GM21529 (cell line): ENCODE data around the gene CCT6A.
"Not testable (repeated sequence)": the region's sequence is repeated elsewhere in the genome, so short reads cannot be mapped to it uniquely, and the experiment has no call there.

Source experiments
- ATAC-seq: cut with Tn5 transposase; IDR thresholded peaks from one replicate; pipeline ENCODE4 v1.9.1; 2021; ENCODE audit not compliant: unreplicated experiment

Gene CCT6A

DNA sequence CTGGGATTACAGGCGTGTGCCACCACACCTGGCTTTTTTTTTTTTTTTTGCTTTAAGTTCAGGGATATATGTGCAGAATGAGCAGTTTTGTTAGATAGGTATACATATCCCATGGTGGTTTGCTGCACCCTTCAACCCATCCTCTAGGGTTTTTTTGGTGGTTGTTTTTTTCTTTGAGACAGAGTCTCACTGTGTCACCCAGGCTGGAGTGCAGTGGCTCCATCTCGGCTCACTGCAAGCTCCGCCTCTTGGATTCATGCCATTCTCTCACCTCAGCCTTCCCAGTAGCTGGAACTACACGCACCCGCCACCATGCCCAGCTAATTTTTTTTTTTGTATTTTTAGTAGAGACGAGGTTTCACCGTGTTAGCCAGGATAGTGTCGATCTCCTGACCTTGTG is 2.8 kb upstream of the CCT6A start:
- not testable (repeated sequence) for ATAC-seq

DNA sequence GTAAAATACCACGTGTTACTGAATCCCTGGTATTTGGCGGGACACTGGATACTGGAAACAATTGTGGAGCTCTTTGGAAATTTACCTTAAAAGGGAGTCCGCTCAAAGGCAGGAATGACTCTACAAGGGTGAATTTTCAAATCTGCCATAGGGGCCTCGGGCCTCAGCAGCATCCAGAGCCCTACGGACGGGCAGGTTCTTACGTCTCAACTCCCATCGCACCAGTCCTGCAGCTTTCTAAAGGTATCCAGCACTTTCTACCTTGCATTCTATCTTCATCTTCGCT is 569 bp upstream of the CCT6A start:
- ATAC-seq, result no peak

DNA sequence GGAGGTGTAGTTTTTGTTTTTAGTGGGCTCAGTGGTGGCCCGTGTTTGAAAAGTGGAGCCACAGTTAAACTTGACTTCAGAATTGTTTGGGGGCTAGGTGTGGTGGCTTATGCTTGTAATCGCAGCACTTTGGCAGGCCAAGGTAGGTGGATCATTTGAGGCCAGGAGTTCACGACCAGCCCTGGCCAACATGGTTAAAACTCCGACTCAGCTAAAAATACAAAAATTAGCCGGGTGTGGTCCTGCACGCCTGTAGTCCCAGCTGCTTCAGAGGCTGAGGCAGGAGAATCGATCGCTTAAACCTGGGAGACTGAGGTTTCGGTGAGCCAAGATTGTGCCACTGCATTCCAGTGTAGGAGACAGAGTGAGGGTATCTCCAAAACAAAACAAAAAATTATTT is 1.8 kb downstream of the CCT6A start:
- ATAC-seq, result no peak

DNA sequence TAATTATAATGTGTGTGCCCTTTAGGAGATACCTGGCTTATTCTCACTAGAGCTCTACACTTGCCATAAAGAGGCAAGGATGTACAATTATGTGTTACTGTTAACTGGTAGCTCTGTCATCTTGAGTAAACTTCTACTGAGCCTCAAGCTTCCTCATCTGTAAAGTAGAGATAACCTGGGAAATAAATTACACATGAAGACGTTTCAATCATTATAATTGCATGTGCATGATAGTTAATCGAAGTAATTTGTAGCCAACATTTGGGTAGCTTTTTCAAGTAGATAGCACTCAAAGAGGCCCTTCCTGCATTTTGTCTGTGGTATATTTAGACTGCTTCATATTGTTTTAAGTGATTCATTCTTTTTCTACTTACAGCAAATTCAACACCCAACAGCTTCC is 2.4 kb downstream of the CCT6A start:
- no peak for ATAC-seq

DNA sequence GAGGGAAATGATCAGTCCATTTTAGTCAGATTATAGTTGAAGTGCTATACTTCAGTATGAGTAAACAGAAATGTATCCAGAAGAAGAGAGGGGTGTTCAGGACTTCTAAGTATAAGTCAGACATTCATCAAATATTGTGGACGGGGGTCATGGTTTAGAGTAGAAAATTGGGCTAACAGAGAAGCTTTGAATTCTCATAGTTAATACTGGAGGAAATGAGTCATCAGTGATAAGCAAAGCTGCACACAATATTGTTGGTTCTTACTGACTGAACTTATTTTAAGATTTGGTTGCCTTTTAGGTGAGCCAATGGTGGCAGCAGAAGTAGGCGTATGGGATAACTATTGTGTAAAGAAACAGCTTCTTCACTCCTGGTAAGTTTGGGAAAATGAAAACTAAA is 10.8 kb downstream of the CCT6A start:
- no peak for ATAC-seq

DNA sequence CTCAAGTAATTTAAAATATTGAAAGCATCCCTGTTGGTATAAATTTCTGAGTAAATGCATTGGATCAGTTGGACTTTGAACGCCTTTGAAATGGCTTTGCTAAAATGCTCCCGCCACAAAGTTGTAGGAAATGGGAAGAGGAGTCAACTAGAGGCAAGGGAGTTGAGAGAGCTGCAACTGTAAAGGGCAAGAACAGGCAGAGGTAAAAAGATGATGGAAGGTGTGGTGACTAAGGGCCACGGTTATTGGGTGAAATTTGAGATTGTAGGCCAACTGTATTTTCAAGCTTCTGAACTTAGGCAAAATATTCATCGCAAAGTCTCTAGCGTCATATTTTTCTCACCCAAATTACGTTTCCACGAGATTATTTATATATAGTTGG is 11.9 kb downstream of the CCT6A start:
- no peak for ATAC-seq

DNA sequence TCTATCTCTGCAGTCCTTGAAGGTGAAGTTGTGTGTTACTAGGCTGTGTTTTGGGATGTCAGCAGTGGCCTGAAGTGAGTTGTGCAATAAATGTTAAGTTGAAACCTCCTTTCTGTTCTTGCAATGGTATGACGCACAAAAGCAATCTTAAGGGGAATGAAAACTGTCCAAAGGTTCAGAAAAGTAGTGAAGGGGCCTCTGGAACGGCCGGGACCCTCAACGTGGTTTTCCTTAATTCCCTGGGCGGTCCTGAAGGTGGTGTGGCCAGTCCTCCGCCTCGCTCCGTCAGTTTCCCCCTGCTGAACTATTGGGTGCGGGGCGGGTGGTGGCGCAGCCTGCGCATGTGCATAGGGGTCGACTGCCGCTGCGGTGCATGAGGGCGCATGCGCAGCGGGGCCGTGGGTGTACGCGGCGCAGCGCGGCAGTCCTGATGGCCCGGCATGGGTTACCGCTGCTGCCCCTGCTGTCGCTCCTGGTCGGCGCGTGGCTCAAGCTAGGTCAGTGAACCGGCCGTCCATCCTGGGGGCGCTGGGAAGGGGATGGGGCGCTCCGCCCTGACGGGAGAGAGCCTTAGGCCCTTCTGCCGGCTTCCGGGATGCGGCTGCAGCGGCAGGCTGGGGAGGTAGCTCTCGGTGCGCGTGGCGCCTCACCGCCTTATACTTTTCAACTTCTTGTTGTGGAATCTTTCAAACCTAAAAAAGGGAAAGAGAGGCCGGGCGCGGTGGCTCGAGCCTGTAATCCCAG is 12.5 kb downstream of the CCT6A start, which contains the start of gene SUMF2:
SUMF2 (plus strand) TSS at position 405 of the 744 bp plus-strand sequence; CDS start at position 431, 26 bp downstream.
- peak; percentile 84 for ATAC-seq

DNA sequence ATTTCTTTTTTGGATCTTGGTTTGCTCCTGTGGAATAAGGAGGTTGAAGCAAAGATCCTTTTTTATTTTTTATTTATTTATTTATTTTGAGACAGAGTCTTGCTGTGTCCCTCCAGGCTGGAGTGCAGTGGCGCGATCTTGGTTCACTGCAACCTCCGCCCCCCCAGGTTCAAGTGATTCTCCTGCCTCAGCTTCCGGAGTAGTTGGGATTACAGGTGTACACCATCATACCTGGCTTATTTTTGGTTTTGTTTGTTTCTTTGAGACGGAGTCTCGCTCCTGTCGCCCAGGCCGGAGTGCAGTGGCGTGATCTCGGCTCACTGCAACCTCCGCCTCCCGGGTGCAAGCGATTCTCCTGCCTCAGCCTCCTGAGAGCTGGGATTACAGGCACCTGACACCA is 14.8 kb downstream of the CCT6A start:
- ATAC-seq, result not testable (repeated sequence)

DNA sequence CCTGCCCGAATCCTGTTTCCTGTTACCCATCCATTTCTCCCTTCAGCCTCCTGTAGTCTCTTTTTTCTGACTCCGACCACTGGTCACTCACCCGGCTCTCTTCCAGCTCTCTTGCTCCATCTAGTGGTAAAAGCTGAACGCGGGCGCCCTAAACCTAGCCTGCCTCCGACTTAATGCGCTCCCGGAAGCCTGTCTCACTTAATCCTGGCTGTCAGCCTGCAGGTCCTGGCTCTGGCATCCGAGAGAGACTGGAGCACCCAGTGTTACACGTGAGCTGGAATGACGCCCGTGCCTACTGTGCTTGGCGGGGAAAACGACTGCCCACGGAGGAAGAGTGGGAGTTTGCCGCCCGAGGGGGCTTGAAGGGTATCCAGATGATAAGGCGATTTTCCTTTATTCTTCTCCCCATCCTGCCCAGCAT is 22.8 kb downstream of the CCT6A start:
- peak; percentile 95 for ATAC-seq

DNA sequence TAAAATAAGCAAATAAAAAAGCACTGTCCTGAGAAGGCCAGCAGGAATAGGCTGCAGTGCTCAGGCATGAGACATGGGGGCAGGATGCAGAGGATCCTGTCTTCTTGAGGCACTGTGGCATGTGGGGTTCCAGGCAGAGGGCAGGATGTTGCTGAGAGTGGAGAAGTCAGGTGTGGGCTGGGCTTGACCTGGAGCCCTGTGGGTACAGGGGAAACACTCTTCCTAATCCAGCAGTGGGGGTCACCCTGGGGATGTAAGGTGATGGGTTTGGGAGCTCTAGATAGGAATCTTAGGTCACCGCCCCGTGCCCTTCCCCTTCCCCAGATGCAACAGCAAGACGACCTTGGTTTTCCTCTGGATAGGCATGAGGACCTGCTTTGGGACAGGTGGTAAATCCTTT is 26.1 kb downstream of the CCT6A start:
- ATAC-seq, result no peak

DNA sequence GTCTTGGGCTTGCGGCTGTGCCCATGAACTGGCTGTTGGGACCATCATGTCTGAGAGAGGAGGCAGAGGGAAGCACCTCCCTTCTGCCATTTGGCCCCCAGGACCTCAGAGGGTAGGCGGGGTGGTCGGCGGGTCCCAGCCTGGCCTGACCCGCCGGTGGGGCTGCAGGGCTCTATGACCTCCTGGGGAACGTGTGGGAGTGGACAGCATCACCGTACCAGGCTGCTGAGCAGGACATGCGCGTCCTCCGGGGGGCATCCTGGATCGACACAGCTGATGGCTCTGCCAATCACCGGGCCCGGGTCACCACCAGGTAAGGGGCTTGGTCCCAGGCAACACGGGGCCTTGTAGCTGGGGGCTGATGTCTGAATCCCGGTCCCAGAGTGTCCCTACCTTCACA is 26.6 kb downstream of the CCT6A start:
- ATAC-seq, result no peak

DNA sequence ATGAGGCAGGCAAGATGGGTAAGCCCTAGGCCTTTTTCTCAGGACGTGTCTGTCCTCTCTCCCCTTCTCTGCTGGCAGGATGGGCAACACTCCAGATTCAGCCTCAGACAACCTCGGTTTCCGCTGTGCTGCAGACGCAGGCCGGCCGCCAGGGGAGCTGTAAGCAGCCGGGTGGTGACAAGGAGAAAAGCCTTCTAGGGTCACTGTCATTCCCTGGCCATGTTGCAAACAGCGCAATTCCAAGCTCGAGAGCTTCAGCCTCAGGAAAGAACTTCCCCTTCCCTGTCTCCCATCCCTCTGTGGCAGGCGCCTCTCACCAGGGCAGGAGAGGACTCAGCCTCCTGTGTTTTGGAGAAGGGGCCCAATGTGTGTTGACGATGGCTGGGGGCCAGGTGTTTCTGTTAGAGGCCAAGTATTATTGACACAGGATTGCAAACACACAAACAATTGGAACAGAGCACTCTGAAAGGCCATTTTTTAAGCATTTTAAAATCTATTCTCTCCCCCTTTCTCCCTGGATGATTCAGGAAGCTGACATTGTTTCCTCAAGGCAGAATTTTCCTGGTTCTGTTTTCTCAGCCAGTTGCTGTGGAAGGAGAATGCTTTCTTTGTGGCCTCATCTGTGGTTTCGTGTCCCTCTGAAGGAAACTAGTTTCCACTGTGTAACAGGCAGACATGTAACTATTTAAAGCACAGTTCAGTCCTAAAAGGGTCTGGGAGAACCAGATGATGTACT is 28.1 kb downstream of the CCT6A start:
- ATAC-seq, result no peak

DNA sequence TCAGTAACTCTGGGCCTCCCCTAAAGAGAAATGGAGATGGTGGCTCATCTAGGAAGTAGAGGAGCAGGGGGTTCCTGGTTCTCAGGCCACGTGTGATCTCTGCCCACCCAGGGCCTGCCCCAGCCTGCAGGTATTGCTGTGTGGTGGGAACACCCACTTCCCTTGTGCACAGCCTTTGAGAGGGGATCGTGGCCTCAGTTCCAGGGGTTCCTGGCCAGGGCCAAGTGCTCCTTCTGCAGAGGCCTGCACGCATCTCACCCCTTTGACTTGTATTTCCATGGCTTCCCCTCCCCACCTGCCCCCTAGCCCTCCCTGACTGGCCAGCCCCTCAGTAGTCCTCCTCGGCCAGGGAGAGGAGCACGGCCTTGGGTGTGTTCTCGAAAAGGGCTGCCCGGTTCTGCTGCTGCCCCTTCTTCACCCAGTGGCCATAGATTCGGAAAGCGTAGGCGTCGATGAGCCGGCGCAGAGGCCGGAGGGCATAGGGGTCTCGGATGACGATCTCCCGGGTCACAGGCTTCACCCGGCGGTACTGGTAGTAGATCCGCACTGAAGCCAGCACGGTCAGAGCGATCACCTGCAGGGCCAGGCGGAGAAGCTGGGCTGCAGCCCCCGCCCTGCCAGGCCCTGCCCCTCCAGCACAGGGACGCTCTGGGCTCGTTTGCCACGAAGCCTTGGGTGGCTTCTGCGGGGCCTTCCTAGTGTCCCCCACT is 29.3 kb downstream of the CCT6A start:
- ATAC-seq, result not testable (repeated sequence)

DNA sequence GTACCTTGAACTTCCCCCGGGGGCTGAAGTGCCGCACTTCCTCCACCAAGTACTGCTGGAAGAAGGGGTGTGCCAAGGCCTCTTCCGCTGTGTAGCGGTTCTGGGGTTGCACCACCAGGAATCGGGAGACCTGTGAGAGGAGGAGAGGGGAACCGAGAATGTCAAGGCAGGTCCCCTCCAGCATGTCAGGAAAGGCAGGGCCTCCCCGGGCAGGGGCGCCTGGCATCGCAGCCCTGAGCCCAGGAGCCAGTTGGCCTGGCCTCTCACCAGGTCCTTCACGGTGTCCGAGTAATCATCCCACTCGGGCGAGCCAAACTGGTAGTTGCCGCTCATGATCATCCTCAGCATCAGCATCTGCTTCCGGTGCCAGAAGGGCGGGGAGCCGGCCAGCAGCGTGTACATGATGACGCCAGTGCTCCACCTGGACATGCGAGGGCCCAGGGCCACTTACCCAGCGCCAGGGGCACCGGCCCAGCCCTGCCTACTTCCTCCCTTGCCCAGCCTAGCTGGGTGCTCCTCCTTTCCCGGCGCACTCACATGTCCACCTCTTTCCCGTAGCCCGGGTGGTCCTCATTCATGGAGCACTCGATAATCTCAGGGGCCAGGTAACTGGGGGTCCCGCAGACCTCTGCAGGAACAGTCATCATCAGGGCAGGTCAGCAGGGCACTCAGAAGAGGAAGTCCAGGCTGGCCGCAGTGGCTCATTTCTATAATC is 30.2 kb downstream of the CCT6A start:
- no peak for ATAC-seq

DNA sequence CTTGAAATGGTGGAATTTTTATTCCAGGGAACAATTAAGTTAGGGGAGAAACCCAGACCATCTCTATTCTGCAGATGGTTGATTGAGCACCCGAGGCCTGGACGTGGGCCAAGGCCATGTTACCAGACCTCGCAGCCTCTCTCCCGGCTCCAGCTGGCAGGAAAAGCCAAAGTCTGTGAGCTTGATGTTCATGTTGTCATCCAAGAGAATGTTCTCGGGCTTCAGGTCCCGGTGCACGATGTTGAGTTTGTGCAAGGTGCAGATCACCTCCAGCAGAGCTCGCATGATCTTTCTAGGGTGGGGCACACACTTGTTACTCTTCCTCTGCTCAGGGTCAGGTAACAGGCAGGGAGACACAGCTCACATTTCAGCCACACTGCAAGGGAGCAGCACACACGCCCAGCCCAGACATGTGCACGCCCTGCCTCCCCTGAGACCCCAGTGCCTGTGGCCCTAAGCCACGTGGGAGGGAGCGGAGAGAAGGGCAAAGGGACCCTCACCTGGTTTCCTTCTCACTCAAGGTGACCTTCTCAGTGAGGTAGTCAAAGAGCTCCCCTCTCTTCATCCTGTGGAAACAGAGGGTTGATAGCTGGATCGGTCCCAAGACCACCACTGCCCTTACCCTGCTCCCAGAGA is 31.7 kb downstream of the CCT6A start:
- ATAC-seq, result no peak

DNA sequence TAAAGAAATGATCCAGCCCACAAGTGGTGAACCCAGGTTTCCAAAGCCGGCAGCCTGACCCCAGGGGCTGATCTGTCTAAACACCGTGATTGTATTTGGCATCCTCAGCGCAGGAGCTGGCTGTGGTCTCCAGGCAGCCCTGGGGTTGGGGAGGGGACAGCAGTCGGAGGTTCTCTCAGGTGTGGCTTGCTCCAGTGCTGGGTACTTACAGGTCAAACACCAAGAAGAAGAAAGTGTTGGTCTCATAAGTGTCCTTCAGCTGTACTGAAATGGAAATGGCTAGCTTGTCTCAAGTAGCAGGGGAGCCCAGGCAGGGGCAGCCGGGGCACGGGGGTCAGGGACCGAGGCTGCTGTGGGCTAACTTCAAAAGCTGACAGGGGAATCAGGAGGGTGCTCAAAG is 35.2 kb downstream of the CCT6A start:
- ATAC-seq, result no peak

DNA sequence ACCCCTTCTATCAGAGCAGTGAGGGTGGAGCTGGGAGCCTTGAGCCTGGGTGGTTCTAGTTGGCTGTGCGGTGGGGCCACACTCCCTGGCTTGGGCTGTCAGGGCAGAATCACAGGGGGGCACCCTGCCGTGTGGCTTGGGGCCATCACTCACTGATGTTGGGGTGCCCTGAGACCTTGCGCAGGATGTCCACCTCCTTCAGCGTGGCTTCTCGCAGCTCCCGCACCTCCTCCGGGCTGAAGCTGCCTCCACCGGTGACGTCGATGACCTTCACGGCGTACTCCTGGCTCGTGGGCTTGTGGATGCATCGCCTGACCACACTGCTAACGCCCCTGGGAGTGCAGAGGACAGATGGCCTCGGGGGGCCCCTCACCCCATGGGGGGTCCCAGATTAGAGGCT is 35.9 kb downstream of the CCT6A start:
- ATAC-seq, result no peak

DNA sequence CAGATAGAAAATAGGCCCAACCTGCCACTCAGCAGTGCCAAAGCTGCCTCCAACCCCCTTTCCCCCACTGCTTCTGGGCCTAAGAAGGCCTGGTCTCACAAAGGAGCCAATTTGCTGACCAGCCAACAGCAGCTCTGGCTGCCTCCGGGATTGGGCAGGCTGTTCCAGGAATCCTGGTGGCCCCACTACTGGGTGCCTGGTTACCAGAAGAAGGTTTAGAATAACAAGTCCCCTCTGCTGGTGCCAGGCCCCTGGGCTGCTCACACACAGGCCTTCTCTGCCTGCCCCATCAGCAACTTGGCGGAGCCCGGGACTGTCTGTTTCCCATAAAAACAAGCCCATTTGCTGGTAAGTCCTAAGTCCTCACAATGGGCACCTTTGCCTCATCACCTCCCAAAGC is 40.0 kb downstream of the CCT6A start:
- ATAC-seq, result no peak

DNA sequence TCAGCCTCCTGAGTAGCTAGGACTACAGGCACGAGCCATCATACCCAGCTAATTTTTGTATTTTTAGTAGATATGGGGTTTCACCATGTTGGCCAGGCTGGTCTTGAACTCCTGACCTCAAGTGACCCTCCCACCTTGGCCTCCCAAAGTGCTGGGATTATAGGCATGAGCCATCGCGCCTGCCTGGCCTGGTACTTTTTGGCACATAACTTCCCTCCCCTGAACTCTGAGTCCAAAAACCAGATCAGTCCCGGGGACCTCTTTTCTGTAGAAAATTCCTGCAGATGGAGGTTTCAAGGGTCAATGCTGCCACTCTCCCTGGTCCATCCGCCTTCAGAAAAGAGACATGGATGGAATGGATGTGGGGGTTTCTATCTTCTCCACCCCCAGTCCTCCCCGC is 40.8 kb downstream of the CCT6A start:
- ATAC-seq, result not testable (repeated sequence)

DNA sequence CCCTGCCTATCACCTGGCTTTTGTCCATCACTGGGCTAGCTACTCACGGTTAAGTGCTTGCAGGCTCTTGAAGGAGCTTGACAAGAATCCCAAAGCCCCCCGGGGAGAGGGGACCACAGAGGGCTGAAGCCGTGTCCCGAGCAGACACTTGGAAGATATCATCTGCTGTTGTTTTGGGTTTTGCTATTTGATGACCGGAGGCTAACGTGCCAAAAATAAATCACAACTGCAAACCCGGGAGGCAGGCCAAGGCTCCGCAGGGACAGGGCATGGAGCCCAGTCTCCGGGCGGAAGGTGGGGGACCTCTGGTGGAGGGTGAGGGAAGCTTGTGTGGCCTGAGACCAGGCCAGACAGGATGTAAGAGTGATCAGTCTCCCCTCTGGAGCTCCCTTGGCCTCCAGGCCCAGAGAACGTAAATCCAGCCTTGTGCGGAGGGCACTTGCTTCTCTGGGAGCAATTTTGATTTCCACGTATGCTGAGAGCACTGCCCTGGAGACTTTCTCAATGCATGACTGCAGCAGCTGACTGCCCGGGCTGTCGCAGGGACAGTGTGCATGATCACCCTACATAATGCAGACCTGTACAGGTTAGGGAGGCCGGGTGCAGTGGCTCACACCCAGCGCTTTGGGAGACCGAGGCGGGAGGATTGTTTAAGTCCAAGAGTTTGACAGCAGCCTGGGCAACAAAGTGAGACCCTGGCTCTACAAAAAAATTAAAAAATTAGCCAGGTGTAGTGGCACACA is 41.4 kb downstream of the CCT6A start, which contains the start of gene PHKG1:
PHKG1 (minus strand) TSS at position 164 of the 743 bp plus-strand sequence. CDS start 4,011 bp downstream, outside the sequence.
- ATAC-seq, result no peak
